ENCODE measurements around the gene SAMD4A. TPM values are rescaled to one million over a fixed set of nuclear protein-coding genes. Genes with fewer than 3 reads are reported as not detected.
A peak's percentile ranks its signal among the peaks of the same experiment; 100 is the strongest.

SAMD4A gene
- total RNA-seq, 1 donor from 2014 or later, result 26.4 TPM

DNA sequence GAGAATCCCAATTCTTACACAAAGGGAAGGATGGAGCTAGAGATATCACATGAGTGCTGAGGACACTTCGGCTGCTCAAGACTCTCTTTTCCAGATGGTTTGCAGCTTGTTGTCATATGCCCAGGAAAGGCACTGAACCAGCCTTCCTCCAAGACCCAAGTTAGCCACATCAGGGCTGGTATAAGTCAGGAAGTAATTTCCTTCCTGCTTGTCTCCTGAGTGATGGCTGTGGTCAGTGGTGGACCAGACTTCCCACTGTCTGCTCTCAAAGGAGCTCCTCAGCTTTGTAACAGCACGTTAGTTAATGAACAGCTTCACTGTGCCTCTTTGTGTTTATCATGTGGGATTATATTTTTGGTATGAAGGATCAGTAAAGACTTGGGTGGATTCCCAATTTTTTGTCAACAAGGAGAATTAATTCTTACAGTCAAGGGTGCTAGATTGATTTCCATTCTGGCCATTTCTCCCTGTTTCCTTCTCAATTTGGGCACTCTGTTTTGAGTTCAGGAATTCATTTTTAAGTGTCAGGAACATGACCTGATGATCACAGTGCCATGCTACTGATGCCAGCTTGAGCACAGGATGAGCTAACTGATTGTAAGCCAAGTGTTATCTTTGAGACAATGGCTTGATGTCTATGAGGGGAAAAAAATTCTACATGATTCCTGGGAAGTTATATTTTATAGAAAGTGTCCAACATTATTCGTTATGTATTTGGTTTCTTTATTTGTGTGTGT is 189.9 kb downstream of the SAMD4A start:
- DNase-seq (ENCODE audit: low read depth, low spot score), result no peak

DNA sequence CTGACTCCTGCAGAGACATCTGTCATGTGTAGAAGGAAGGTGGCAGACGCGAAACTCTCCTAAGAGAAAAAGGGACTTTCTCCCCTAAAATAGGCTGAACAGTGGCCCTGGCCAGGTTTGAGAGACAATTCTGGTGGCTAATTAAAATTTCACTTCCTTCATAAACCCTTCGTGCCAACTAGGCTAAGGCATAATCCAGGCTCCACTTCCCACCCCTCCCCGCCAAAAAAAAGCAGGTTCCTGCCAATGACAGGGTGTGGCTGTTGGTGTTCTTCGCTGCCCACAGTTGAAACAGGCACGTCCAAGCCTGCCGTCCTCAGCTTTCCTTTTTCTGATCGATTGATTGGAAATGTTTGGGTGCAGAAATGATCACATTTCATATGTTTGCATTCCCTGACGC is 191.1 kb downstream of the SAMD4A start:
- no peak for DNase-seq (ENCODE audit: low read depth, low spot score)

DNA sequence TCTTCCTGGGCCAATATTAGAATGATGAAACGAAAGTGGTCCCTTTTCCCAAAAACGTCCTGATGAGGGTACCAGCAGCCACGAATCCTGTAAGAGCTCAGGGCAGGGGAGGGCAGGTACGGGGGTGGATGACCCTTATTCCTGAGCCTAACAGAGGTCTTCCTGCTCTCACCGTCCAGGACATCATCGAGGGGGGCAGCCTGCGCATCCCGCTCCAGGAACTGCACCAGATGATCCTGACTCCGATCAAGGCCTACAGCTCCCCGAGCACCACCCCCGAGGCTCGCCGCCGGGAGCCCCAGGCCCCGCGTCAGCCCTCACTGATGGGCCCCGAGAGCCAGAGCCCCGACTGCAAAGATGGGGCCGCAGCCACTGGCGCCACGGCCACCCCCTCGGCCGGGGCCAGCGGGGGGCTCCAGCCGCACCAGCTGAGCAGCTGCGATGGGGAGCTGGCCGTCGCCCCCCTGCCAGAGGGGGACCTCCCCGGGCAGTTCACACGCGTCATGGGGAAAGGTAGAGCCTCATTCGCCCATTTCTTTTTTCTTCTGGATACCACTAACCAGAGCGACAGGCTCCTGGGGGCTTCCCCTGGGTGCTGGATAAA is 193.2 kb downstream of the SAMD4A start:
- no peak for DNase-seq (ENCODE audit: low read depth, low spot score)

GRCh38 chr14:54760866-54761575 is 194.1 kb downstream of the SAMD4A start:
- no peak for DNase-seq (ENCODE audit: low read depth, low spot score)

- no peak for DNase-seq (ENCODE audit: low read depth, low spot score)
Observed at GRCh38 chr14:54761835-54762234, 194.9 kb downstream of the SAMD4A start.

GRCh38 chr14:54762296-54762695 is 195.4 kb downstream of the SAMD4A start:
- no peak for DNase-seq (ENCODE audit: low read depth, low spot score)

DNA sequence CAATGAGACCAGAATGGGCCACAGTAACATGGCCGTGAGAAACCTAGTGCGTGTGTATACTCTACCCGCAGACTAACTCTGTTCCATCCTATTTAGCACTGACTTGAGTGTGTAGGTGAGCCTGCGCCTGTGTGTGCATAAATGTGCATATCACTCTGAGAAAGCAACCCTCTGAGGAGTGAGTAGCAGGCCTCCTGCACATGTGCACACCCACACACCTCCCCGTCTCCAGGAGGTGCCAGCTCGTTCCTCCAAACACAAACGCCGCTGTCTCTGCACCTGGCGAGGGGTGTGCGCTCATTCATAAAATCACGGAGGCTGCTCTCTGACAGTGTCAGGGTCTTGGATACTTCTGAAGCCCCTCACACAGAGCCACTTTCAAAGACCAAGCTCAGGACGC is 196.8 kb downstream of the SAMD4A start:
- no peak for DNase-seq (ENCODE audit: low read depth, low spot score)

GRCh38 chr14:54766276-54767138 is 199.6 kb downstream of the SAMD4A start:
- DNase-seq (ENCODE audit: low read depth, low spot score), result no peak

DNA sequence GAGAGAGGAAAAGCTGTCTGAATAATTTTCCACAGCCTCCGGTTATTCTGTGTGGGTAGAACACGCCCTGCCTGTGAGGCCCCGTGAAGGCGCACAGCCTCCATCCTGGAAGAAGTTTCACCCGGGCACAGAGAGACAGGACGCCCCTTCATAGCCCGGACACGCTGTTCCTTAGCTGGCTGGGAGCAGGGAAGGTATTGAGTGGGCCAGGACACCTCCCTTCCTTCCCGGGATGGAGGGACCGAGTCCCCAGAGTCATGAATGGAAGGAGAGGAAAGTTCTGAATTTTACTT is 200.2 kb downstream of the SAMD4A start:
- no peak for DNase-seq (ENCODE audit: low read depth, low spot score)

GRCh38 chr14:54767450-54767849 is 200.5 kb downstream of the SAMD4A start:
- DNase-seq (ENCODE audit: low read depth, low spot score), result no peak

- no peak for DNase-seq (ENCODE audit: low read depth, low spot score)
Observed at GRCh38 chr14:54768501-54769129, 201.7 kb downstream of the SAMD4A start.

- no peak for DNase-seq (ENCODE audit: low read depth, low spot score)
Observed at GRCh38 chr14:54769951-54770863, 203.3 kb downstream of the SAMD4A start.

DNA sequence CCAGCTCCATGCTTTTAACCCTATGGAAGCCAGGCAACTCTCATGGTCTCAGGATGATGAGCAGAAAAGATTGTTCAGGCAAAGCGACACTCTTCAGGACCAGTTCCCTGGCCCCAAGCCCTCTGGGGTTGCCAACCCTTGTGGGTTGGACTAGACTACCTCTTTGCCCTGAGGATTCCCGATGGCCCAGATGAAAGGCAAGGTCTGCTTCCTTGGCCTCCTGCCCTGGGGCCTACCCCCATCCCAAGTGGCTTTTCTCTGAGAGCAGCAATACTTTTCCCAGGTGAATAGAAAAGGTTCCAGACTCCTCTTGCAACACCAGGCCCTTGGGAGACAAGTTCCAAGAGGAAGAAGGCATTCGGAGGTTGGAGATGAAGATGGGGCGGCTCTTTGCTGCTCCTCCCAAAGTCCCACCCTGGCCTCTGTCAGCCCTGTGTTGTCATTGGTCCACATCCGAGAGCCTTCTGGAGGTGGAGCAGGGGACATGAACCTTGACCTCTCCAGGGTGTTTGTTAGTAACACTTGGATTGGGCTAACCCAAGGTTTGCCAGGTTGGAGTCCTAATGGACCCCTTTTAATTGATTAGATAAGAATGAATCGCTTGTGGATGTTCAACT is 204.6 kb downstream of the SAMD4A start:
- DNase-seq (ENCODE audit: low read depth, low spot score), result no peak

DNA sequence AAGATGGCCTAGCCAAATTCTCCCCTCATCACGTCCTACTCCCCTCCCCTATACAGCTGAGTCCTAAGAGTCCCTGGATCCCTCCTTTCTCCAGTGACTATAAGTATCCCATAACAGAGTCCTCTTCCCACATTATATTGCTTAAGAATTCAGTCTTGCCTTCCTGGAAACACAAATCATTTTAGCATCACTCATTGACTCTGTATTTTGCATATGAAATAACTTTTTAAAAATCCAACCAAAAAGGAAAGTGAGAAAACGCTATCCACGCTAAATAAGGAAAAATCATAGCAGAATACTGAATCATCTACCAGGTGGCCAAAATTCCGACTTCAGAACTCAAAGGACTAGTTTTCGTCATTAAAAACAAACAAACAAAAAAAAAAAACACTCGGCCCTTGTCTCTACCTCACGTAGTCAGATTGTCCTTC is 205.5 kb downstream of the SAMD4A start:
- no peak for DNase-seq (ENCODE audit: low read depth, low spot score)

GRCh38 chr14:54773171-54774006 is 206.5 kb downstream of the SAMD4A start:
- peak; percentile 99 for DNase-seq (ENCODE audit: low read depth, low spot score)

GRCh38 chr14:54774824-54775223 is 207.9 kb downstream of the SAMD4A start:
- DNase-seq (ENCODE audit: low read depth, low spot score), result no peak

GRCh38 chr14:54775486-54776140 is 208.7 kb downstream of the SAMD4A start:
- no peak for DNase-seq (ENCODE audit: low read depth, low spot score)

DNA sequence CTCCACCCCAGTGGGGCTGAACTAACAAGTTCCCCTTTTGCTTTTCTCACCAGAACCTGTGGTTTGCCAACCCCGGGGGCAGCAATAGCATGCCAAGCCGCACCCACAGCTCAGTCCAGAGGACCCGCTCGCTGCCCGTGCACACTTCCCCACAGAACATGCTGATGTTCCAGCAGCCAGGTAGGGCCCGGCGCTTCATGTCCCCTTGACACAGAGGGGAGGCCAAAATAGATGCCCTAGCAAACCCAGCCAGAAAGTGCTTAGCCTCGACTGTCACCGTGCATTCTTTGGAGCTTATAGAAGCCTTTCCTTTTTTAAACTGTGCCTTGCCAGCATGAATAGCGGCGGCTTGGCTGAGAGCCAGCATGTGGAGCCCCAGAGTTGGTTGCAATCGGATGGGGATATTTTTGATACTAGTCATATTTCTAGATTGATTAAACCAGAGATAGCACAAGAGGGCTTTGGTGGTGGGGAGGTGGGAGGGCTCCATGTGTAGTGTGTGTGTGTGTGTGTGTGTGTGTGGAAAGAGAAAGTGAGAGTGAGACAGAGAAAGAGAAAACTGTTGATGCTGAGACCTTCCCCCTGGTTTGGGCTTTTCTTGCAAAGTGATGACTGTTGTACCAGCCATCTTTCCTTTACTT is 209.6 kb downstream of the SAMD4A start:
- no peak for DNase-seq (ENCODE audit: low read depth, low spot score)

Measured in pulmonary artery endothelial cell (primary cell).